SK-N-SH treated with all-trans-retinoic acid at 6 μM for 48 hours (cell line): Measurements from ENCODE around the gene MAML3.

Experiments
- ATAC-seq: fragments of 200-7000 bp; cut with Tn5 transposase; 3 replicates; pipeline ENCODE4 v1.9.1; 2020; ENCODE audit warnings: mild to moderate bottlenecking, moderate library complexity
- ARNTL ChIP-seq: fragments of 450-650 bp; formaldehyde crosslinking; IDR thresholded peaks from 2 replicates; pipeline ENCODE4 v1.5.0; 2020; ENCODE audit warnings: low read depth, mild to moderate bottlenecking, moderate library complexity, borderline replicate concordance
- BACH2 ChIP-seq: fragments of 250-450 bp; sonication (Bioruptor Pico); IDR thresholded peaks from 2 replicates; pipeline ENCODE4 v1.9.0; 2021; ENCODE audit warnings: mild to moderate bottlenecking, borderline replicate concordance
- CREB5 ChIP-seq: fragments of 250-450 bp; sonication (Bioruptor Pico); IDR thresholded peaks from 2 replicates; pipeline ENCODE4 v1.5.1; 2020; ENCODE audit warnings: low read depth, mild to moderate bottlenecking, moderate library complexity
- CSDC2 ChIP-seq: fragments of 250-450 bp; sonication (Bioruptor Pico); IDR thresholded peaks from 2 replicates; pipeline ENCODE4 v1.5.0; 2020; ENCODE audit warnings: mild to moderate bottlenecking, moderate library complexity
- CSRNP3 ChIP-seq: fragments of 250-450 bp; sonication (Bioruptor Pico); IDR thresholded peaks from 2 replicates; pipeline ENCODE4 v1.5.1; 2021; ENCODE audit warnings: mild to moderate bottlenecking, moderate library complexity
- ESRRG ChIP-seq: fragments of 250-450 bp; sonication (Bioruptor Pico); IDR thresholded peaks from 2 replicates; pipeline ENCODE4 v1.6.1; 2021; ENCODE audit warnings: mild to moderate bottlenecking
- GLIS3 ChIP-seq: fragments of 250-450 bp; sonication (Bioruptor Pico); IDR thresholded peaks from 2 replicates; pipeline ENCODE4 v1.5.0; 2020; ENCODE audit warnings: mild to moderate bottlenecking, moderate library complexity
- ISL1 ChIP-seq: fragments of 250-450 bp; sonication (Bioruptor Pico); IDR thresholded peaks from 2 replicates; pipeline ENCODE4 v2.1.2; 2022; ENCODE audit warnings: mild to moderate bottlenecking, moderate library complexity
- OSR1 ChIP-seq: fragments of 250-450 bp; sonication (Bioruptor Pico); IDR thresholded peaks from 2 replicates; pipeline ENCODE4 v1.8.0; 2022; ENCODE audit warnings: moderate library complexity, mild to moderate bottlenecking, inconsistent platforms
- PPARA ChIP-seq: fragments of 250-450 bp; sonication (Bioruptor Pico); IDR thresholded peaks from 2 replicates; pipeline ENCODE4 v1.5.0; 2020; ENCODE audit warnings: mild to moderate bottlenecking, borderline replicate concordance
- SNAI2 ChIP-seq: fragments of 250-450 bp; sonication (Bioruptor Pico); IDR thresholded peaks from 2 replicates; pipeline ENCODE4 v1.5.0; 2020; ENCODE audit warnings: mild to moderate bottlenecking, moderate library complexity
- TCF4 ChIP-seq: fragments of 250-450 bp; sonication (Bioruptor Pico); IDR thresholded peaks from 2 replicates; pipeline ENCODE4 v1.8.0; 2021; ENCODE audit warnings: mild to moderate bottlenecking, moderate library complexity, borderline replicate concordance
- TOX ChIP-seq: fragments of 250-450 bp; sonication (Bioruptor Pico); IDR thresholded peaks from 2 replicates; pipeline ENCODE4 v1.8.0; 2021; ENCODE audit warnings: mild to moderate bottlenecking, moderate library complexity, borderline replicate concordance
- TSHZ2 ChIP-seq: fragments of 250-450 bp; sonication (Bioruptor Pico); IDR thresholded peaks from 2 replicates; pipeline ENCODE4 v1.5.0; 2020; ENCODE audit warnings: mild to moderate bottlenecking, moderate library complexity
- ZC3H10 ChIP-seq: fragments of 250-450 bp; sonication (Bioruptor Pico); IDR thresholded peaks from 2 replicates; pipeline ENCODE4 v1.5.1; 2021; ENCODE audit warnings: mild to moderate bottlenecking, moderate library complexity
- ZFP3 ChIP-seq: fragments of 250-450 bp; sonication (Bioruptor Pico); IDR thresholded peaks from 2 replicates; pipeline ENCODE4 v1.5.0; 2020; ENCODE audit warnings: mild to moderate bottlenecking, moderate library complexity
- ZFP30 ChIP-seq: fragments of 450-650 bp; formaldehyde crosslinking; IDR thresholded peaks from 2 replicates; pipeline ENCODE4 v1.5.0; 2022; ENCODE audit warnings: mild to moderate bottlenecking, moderate library complexity
- ZNF565 ChIP-seq: fragments of 450-650 bp; formaldehyde crosslinking; conservative IDR thresholded peaks from 2 replicates; pipeline ENCODE4 v1.5.0; 2020; ENCODE audit warnings: low read depth, mild to moderate bottlenecking, moderate library complexity
- ZNF70 ChIP-seq: fragments of 450-650 bp; formaldehyde crosslinking; IDR thresholded peaks from 2 replicates; pipeline ENCODE4 v1.5.0; 2020; ENCODE audit warnings: mild to moderate bottlenecking, moderate library complexity
- ZNF8 ChIP-seq: fragments of 450-650 bp; formaldehyde crosslinking; IDR thresholded peaks from 2 replicates; pipeline ENCODE4 v1.5.0; 2020; ENCODE audit warnings: mild to moderate bottlenecking, moderate library complexity

The MAML3 gene

GRCh38 chr4:139738846-139739613 lies 415.0 kb downstream of the MAML3 start:
- ATAC-seq = no peak
- no peak for TF ChIP-seq TOX (CRISPR knock-in tag)
- no peak for TF ChIP-seq ARNTL (CRISPR knock-in tag)
- TF ChIP-seq ZNF70 (CRISPR knock-in tag) = no peak
- TF ChIP-seq ZFP3 (CRISPR knock-in tag) = no peak
- TF ChIP-seq CREB5 = no peak
- TF ChIP-seq ZNF8 (CRISPR knock-in tag) = no peak

- no peak for TF ChIP-seq TSHZ2
- no peak for TF ChIP-seq ZNF565
- no peak for TF ChIP-seq TCF4 (CRISPR knock-in tag)
- TF ChIP-seq ZFP3 (CRISPR knock-in tag) = no peak
- TF ChIP-seq SNAI2 (CRISPR knock-in tag) = no peak
- TF ChIP-seq CSDC2 (CRISPR knock-in tag) = no peak
- no peak for TF ChIP-seq OSR1 (CRISPR knock-in tag)
- no peak for TF ChIP-seq TOX (CRISPR knock-in tag)
- TF ChIP-seq ZNF70 (CRISPR knock-in tag) = no peak
- no peak for TF ChIP-seq ESRRG
- TF ChIP-seq PPARA = no peak
- no peak for ATAC-seq
Observed at GRCh38 chr4:139736661-139737060, 417.3 kb downstream of the MAML3 start.

- ATAC-seq = no peak
- no peak for TF ChIP-seq ZFP30 (CRISPR knock-in tag)
- TF ChIP-seq OSR1 (CRISPR knock-in tag) = no peak
- TF ChIP-seq ISL1 (CRISPR knock-in tag) = no peak
- no peak for TF ChIP-seq TOX (CRISPR knock-in tag)
- TF ChIP-seq TCF4 (CRISPR knock-in tag) = no peak
- no peak for TF ChIP-seq SNAI2 (CRISPR knock-in tag)
- TF ChIP-seq CSRNP3 = no peak
- no peak for TF ChIP-seq ZC3H10 (CRISPR knock-in tag)
- TF ChIP-seq BACH2 (CRISPR knock-in tag) = no peak
- no peak for TF ChIP-seq GLIS3 (CRISPR knock-in tag)
- no peak for TF ChIP-seq ZNF8 (CRISPR knock-in tag)
- TF ChIP-seq TSHZ2 = no peak
- TF ChIP-seq ARNTL (CRISPR knock-in tag) = no peak
- no peak for TF ChIP-seq ZNF565
- TF ChIP-seq CREB5 = no peak
Observed at GRCh38 chr4:139736274-139736660, 417.7 kb downstream of the MAML3 start.
